ENCODE measurements around the gene SF1. TPM values are rescaled to one million over a fixed set of nuclear protein-coding genes. Genes with fewer than 3 reads are reported as not detected.

Gene SF1
- total and polyA plus RNA-seq, 2 of the 8 experiments (the other 6 are each of a cell fraction or from before 2014, with no cell fraction given) = 72.7 to 353 TPM

DNA sequence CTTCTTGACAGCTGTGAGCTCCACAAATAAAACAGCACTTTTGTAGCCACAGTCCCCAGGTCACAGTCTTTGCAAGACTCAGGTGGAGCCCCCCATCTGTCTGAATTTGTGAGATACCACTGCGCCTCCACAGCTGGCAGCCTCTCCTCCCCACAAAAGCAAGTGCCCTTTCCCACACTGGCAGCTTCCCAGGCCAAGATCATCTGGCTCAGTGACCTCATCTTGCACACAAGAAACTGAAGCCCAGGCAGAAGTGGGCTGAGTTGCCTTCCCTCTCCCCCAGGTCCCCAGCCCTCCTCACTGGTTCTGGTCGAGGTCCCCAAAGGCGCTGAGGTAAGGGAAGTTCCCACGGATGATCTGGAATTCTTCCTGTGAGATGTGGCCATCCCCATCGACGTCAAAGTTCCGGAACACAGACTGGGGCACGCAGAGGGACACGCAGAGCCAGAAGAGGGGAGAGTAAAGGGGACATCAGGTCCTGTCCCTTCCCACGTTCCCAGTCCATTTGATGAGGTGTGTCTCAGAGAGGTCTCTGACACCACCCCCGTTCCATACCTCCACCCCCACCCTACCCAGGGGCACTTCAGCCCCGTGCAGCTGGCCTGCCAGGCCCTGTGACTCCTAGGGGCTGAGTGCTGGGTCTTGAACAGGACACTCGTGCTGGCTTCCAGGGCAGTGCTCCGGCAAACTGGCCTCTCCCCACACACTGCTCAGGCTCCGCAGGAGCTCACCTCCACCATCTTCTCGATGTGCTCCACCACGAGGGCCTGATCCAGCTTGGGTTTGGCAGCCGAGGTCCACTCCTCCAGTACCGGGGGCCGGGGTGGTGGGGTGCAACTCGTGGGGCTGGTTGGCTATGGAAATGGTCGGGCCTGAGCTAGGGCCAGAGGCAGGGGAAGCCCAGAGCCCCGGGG is 43.3 kb downstream of the SF1 start:
- ChIA-PET POLR2A (ENCODE audit: partially characterized antibody) (interaction anchor here (0.6 to 42.9 kb wide), 7 partner anchors 9 to 117 kb away, joined by 3 to 1087 read pairs (median 4); partner anchors contain the start of genes PYGM and SF1), CTCF (ENCODE audit: partially characterized antibody) (interaction anchor here (0.6 to 23.7 kb wide), 10 partner anchors 9 to 737 kb away, joined by 3 to 376 read pairs (median 8); partner anchors contain the start of genes PYGM and RASGRP2)
- H3K4me3 ChIP-seq (ENCODE audit: extremely low read depth in 1 of 4, insufficient read depth in 2 of 4, low read depth in 3 of 4, low read length in 4 of 4) = no peak overlapping the region
- FAIRE-seq = no peak
- no peak overlapping the region for H2BK120ac ChIP-seq (replicated peaks; ENCODE audit: low read depth, low read length)
- no peaks in the 10 kb centered on the region for H3K79me2 ChIP-seq (ENCODE audit: control insufficient read depth in 1 of 2, insufficient read depth in 2 of 2, low read length in 2 of 2)
- no peak overlapping the region for H2AK5ac ChIP-seq (ENCODE audit: low read depth, low read length)
- no peak overlapping the region for H4K5ac ChIP-seq (ENCODE audit: insufficient read length, low read depth, low read length)
- WGBS, 2 experiments (ENCODE audit: extremely low coverage in 1 of 2, insufficient coverage in 1 of 2, insufficient read length in 1 of 2, insufficient replicate concordance in 2 of 2, low coverage in 1 of 2, low lambda C conversion rate in 2 of 2, missing lambda C conversion rate in 1 of 2) = 91% methylated on average over 16 of the region's 23 CpGs; no CpG with 5 or more reads in 1 of the 2 experiments
- no peaks in the 10 kb centered on the region; a peak in 2 of 7 replicates for H3K27me3 ChIP-seq (replicated peaks in 1 of 4; ENCODE audit: control insufficient read depth in 3 of 4, extremely low read depth in 1 of 4, insufficient read depth in 3 of 4, low read length in 3 of 4)
- H2AFZ ChIP-seq (ENCODE audit: low read length) = no peak overlapping the region
- no peak overlapping the region for H3K56ac ChIP-seq (replicated peaks; ENCODE audit: insufficient read length, low read depth, low read length)
- no peak overlapping the region for H3K4ac ChIP-seq (replicated peaks; ENCODE audit: insufficient read length, low read depth, low read length)
- no peak overlapping the region for H2BK12ac ChIP-seq (ENCODE audit: low read depth, low read length)
- H2BK20ac ChIP-seq (ENCODE audit: low read length) = no peak overlapping the region
- no peak overlapping the region for H3K18ac ChIP-seq (ENCODE audit: extremely low read depth, low read length)
- no peak overlapping the region for H2BK15ac ChIP-seq (ENCODE audit: low read length)
- H2BK5ac ChIP-seq (ENCODE audit: low read depth, low read length) = no peak overlapping the region; the same call in 1 of the 2 replicates
- H3K27ac ChIP-seq (ENCODE audit: low read depth, low read length) = no peak overlapping the region
- H3K9me3 ChIP-seq (ENCODE audit: insufficient read depth in 2 of 2, low read depth in 1 of 2, low read length in 1 of 2) = no peaks in the 10 kb centered on the region
- no peak overlapping the region for H3K23ac ChIP-seq (ENCODE audit: insufficient read length)
- DNase-seq (ENCODE audit: low read depth in 1 of 2, low spot score in 2 of 2) = no peak
- H4K8ac ChIP-seq (ENCODE audit: extremely low read depth, insufficient read depth, low read length) = no peak overlapping the region
- peaks cover 0 to 19% (median 10%) of the 10 kb centered on the region in 4 experiments; a peak in 6 of 7 replicates for H3K4me1 ChIP-seq (replicated peaks in 1 of 4; ENCODE audit: control insufficient read depth in 3 of 4, insufficient read depth in 4 of 4, low read length in 3 of 4)
- H3K36me3 ChIP-seq (ENCODE audit: control insufficient read depth in 2 of 4, insufficient read depth in 4 of 4, low read length in 3 of 4) = 0 out of 8 replicates have a peak, but pooled peaks cover 0 to 4% (median 0%) of the 10 kb centered on the region in 4 experiments
- no peak for TF ChIP-seq HDAC2 (IDR thresholded peaks at IDR 0.05; ENCODE audit: borderline replicate concordance in 1 of 2, low read depth in 2 of 2, low read length in 2 of 2)
- TF ChIP-seq EZH2 (IDR thresholded peaks at IDR 0.05; ENCODE audit: low read depth, low read length, severe bottlenecking) = no peak
- no peak for TF ChIP-seq GTF2F1 (IDR thresholded peaks at IDR 0.05; ENCODE audit: borderline replicate concordance, low read depth, low read length)
- no peak overlapping the region for H3K4me2 ChIP-seq (ENCODE audit: insufficient read depth in 1 of 2, low read depth in 2 of 2, low read length in 2 of 2)
- H3K23me2 ChIP-seq (ENCODE audit: low read depth, low read length) = no peaks in the 10 kb centered on the region; the same call in 1 of the 2 replicates
- no peak overlapping the region for H3K9ac ChIP-seq (replicated peaks in 1 of 4; ENCODE audit: extremely low read depth in 1 of 4, low read depth in 3 of 4, low read length in 3 of 4)
- H4K91ac ChIP-seq (replicated peaks; ENCODE audit: insufficient read length, low read length) = no peak overlapping the region
- no peaks in the 10 kb centered on the region for H4K20me1 ChIP-seq (replicated peaks in 1 of 2; ENCODE audit: control insufficient read depth in 1 of 2, insufficient read depth in 2 of 2, low read length in 2 of 2)
- H3K79me1 ChIP-seq (ENCODE audit: low read depth, low read length) = no peaks in the 10 kb centered on the region; the same call in 1 of the 2 replicates
- no peak overlapping the region for H3K14ac ChIP-seq (ENCODE audit: insufficient read length)

Data from H1 (cell line).